Esophagus muscularis mucosa (tissue), 3 donors: Measurements from ENCODE around the gene L1CAM.

Experiments used
- POLR2A ChIP-seq: fragments of 450-650 bp; IDR thresholded peaks from one replicate; pipeline ENCODE4 v1.6.1; 2017; ENCODE audit warnings: antibody characterized with exemption, moderate library complexity, mild to moderate bottlenecking, low read depth
- POLR2AphosphoS5 ChIP-seq, 2 donors: sonication (generic); formaldehyde crosslinking; IDR thresholded peaks; one replicate each; pipeline ENCODE4 v1.6.1; 2017; ENCODE audit warnings: antibody characterized with exemption in 2 of 2
- TF ChIP-seq, protein P1 (sequence below), 3 experiments: fragments of 200-600 bp in 2 of 3; fragments of 450-650 bp in 1 of 3; sonication (generic) in 2 of 3; IDR thresholded peaks; one replicate each; pipeline ENCODE4 v1.5.1; 2017 to 2019; ENCODE audit warnings: antibody characterized with exemption in 3 of 3, mild to moderate bottlenecking in 2 of 3, moderate library complexity in 1 of 3

DNA sequence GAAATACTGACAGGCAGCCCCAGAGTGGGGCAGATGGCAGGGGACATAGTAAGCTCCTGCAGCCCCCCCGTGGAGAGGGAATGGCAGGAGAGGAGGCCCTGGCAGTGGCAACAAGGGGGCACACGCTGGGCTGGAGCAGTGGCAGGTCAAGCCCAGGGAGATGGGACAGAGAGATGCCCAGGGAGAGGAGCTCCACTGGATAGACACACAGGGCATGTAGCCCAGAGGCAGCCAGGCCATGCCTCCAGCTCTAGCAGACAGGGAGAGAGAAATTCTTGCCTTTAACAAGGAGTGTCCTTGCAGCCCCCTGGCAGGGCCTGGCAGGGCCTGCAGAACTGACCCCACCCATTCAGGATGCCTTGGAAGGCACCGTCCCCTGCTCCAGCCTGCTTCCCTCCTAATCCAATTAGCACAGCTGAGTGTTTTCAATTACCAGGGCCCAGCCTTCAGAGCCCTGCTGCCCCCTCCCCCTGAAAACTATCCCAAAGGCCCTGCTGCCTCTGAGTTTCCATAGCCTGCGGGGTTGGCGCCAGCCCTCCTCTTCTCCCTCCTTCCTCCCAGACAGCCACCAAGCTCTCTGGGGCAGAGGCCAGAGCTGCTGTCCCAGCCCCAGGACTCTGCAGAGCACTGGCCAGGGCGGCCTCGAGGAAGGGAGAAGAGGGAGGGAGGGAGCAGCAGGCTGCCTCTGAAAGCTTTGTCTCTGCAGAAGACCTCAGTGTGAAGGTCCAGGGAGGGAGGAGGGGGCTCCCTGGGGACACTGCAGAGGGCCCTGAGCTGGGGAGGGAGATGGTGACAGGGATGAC lies 12.5 kb downstream of the L1CAM start:
- TF ChIP-seq, protein P1, sequence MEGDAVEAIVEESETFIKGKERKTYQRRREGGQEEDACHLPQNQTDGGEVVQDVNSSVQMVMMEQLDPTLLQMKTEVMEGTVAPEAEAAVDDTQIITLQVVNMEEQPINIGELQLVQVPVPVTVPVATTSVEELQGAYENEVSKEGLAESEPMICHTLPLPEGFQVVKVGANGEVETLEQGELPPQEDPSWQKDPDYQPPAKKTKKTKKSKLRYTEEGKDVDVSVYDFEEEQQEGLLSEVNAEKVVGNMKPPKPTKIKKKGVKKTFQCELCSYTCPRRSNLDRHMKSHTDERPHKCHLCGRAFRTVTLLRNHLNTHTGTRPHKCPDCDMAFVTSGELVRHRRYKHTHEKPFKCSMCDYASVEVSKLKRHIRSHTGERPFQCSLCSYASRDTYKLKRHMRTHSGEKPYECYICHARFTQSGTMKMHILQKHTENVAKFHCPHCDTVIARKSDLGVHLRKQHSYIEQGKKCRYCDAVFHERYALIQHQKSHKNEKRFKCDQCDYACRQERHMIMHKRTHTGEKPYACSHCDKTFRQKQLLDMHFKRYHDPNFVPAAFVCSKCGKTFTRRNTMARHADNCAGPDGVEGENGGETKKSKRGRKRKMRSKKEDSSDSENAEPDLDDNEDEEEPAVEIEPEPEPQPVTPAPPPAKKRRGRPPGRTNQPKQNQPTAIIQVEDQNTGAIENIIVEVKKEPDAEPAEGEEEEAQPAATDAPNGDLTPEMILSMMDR (IDR thresholded peaks at IDR 0.05): no peak
- TF ChIP-seq POLR2A (no peak), POLR2AphosphoS5 (IDR thresholded peaks at IDR 0.05) (no peak)
